ENCODE measurements around the gene CKAP4. TPM values are rescaled to one million over a fixed set of nuclear protein-coding genes. Genes with fewer than 3 reads are reported as not detected.

Gene CKAP4
- total and polyA plus RNA-seq, 4 donors, result 13.1 to 28.0 (median 25.2) TPM

GRCh38 chr12:106204312-106204711 lies 43.5 kb downstream of the CKAP4 start:
- Histone ChIP-seq H3K4me1 (ENCODE audit: control insufficient read depth in 4 of 4, insufficient read depth in 4 of 4, low read length in 3 of 4) (peaks cover 0 to 4% (median 0%) of the 10 kb centered on the region in 4 donors), H3K9me3 (ENCODE audit: control insufficient read depth in 4 of 4, low read length in 3 of 4) (no peaks in the 10 kb centered on the region), H3K4me3 (ENCODE audit: low read depth in 1 of 3, low read length in 3 of 3) (no peak overlapping the region), H3K9ac (ENCODE audit: low read depth in 1 of 2, low read length in 2 of 2) (no peak overlapping the region), H3K27ac (ENCODE audit: low read depth in 1 of 2, low read length in 2 of 2) (no peak overlapping the region), H3K36me3 (ENCODE audit: control insufficient read depth in 4 of 4, insufficient read depth in 3 of 4, low read depth in 1 of 4, low read length in 3 of 4) (no peaks in the 10 kb centered on the region), H3K27me3 (ENCODE audit: control insufficient read depth in 4 of 4, insufficient read depth in 4 of 4, low read length in 3 of 4) (no peaks in the 10 kb centered on the region)
- TF ChIP-seq SP1 (IDR thresholded peaks at IDR 0.05), result no peak
- no peak for TF ChIP-seq REST (IDR thresholded peaks at IDR 0.05)
- no peak for TF ChIP-seq NR2F2 (IDR thresholded peaks at IDR 0.05)
- no peak for TF ChIP-seq RAD21 (IDR thresholded peaks at IDR 0.05)
- no peak for TF ChIP-seq YY1 (IDR thresholded peaks at IDR 0.05)
- TF ChIP-seq HNF4G (IDR thresholded peaks at IDR 0.05), result no peak
- TF ChIP-seq JUND (IDR thresholded peaks at IDR 0.05), result no peak
- no peak for DNase-seq (ENCODE audit: low spot score)
- WGBS, result 92% methylated on average over 2 of the region's 2 CpGs

DNA sequence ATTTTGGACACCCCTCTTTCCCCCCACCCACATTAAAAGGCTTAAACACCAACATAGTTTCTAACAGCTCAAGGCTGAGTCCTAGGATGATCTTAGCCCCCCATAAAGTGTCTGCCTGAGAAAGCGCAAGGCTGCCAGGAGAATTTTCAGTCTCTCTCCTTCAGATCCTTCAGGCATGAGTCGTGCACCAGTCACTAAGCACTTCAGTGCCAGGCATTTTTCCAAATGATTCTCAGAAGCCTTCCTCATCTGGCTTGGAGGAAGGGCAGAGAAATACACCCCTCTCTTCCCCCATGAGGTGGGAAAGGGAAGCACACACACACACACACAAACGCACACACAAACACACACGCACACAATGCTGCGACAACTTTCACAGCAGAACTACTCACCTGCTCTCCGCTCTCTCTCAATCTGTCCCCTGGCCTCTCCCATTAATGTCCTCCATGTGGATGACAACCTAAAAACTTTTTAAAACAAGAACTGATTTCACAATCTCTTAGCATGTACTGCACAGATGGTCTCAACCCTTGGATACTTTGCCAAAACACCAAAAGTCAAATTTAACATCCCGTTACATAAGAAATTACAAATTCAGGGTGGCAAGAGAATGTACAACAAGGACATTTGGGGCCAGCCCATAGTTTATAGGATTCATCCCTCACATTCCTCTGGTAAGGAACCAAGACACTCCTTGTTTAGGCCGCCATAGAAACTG lies 49.8 kb downstream of the CKAP4 start:
- Histone ChIP-seq H3K27me3 (ENCODE audit: control insufficient read depth in 4 of 4, insufficient read depth in 4 of 4, low read length in 3 of 4) (no peaks in the 10 kb centered on the region), H3K27ac (ENCODE audit: low read depth in 1 of 2, low read length in 2 of 2) (no peak overlapping the region)

More for the DNA sequence above, 49.8 kb downstream of the CKAP4 start:
- Histone ChIP-seq H3K4me3 (ENCODE audit: low read depth in 1 of 3, low read length in 3 of 3) (no peak overlapping the region), H3K36me3 (ENCODE audit: control insufficient read depth in 4 of 4, insufficient read depth in 3 of 4, low read depth in 1 of 4, low read length in 3 of 4) (no peaks in the 10 kb centered on the region), H3K9me3 (ENCODE audit: control insufficient read depth in 4 of 4, low read length in 3 of 4) (no peaks in the 10 kb centered on the region), H3K4me1 (ENCODE audit: control insufficient read depth in 4 of 4, insufficient read depth in 4 of 4, low read length in 3 of 4) (peaks cover 0 to 31% (median 22%) of the 10 kb centered on the region in 4 donors), H3K9ac (ENCODE audit: low read depth in 1 of 2, low read length in 2 of 2) (no peak overlapping the region)
- TF ChIP-seq HNF4G (IDR thresholded peaks at IDR 0.05) (no peak), SP1 (IDR thresholded peaks at IDR 0.05) (no peak), RXRA (IDR thresholded peaks at IDR 0.05) (no peak), ZBTB33 (IDR thresholded peaks at IDR 0.05) (no peak), MAX (IDR thresholded peaks at IDR 0.05) (no peak), FOXA2 (IDR thresholded peaks at IDR 0.05) (no peak), TAF1 (conservative IDR thresholded peaks at IDR 0.05) (no peak), NR2F2 (IDR thresholded peaks at IDR 0.05) (no peak), GABPA (IDR thresholded peaks at IDR 0.05 in 1 of 2, conservative IDR thresholded peaks at IDR 0.05 in 1 of 2) (no peak), REST (IDR thresholded peaks at IDR 0.05) (no peak), YY1 (IDR thresholded peaks at IDR 0.05) (no peak), JUND (IDR thresholded peaks at IDR 0.05) (no peak), FOXA1 (IDR thresholded peaks at IDR 0.05) (no peak), ATF3 (IDR thresholded peaks at IDR 0.05) (no peak), RAD21 (IDR thresholded peaks at IDR 0.05) (no peak), HNF4A (conservative IDR thresholded peaks at IDR 0.05) (no peak), EGR1 (IDR thresholded peaks at IDR 0.05; ENCODE audit: low read depth in 2 of 2) (no peak)
- TF ChIP-seq, protein P1, sequence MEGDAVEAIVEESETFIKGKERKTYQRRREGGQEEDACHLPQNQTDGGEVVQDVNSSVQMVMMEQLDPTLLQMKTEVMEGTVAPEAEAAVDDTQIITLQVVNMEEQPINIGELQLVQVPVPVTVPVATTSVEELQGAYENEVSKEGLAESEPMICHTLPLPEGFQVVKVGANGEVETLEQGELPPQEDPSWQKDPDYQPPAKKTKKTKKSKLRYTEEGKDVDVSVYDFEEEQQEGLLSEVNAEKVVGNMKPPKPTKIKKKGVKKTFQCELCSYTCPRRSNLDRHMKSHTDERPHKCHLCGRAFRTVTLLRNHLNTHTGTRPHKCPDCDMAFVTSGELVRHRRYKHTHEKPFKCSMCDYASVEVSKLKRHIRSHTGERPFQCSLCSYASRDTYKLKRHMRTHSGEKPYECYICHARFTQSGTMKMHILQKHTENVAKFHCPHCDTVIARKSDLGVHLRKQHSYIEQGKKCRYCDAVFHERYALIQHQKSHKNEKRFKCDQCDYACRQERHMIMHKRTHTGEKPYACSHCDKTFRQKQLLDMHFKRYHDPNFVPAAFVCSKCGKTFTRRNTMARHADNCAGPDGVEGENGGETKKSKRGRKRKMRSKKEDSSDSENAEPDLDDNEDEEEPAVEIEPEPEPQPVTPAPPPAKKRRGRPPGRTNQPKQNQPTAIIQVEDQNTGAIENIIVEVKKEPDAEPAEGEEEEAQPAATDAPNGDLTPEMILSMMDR (IDR thresholded peaks at IDR 0.05; ENCODE audit: low read depth, low read length, missing input control), result no peak
- no peak for DNase-seq (ENCODE audit: low spot score)
- WGBS, result 77% methylated on average over 8 of the region's 8 CpGs
